ENCODE results near the gene MICAL3.

GRCh38 chr22:17971711-17972110, 52.6 kb downstream of the MICAL3 start:
- TF ChIP-seq CTCF (IDR thresholded peaks at IDR 0.05) (no peak), POLR2A (IDR thresholded peaks at IDR 0.05) (no peak), EP300 (IDR thresholded peaks at IDR 0.05) (no peak), POLR2AphosphoS5 (IDR thresholded peaks at IDR 0.05) (no peak)
